GM21528 (cell line): ENCODE results near the gene FAM184A.

Source experiments
- ATAC-seq: cut with Tn5 transposase; IDR thresholded peaks from one replicate; pipeline ENCODE4 v1.9.1; 2021; ENCODE audit warnings: mild to moderate bottlenecking, moderate library complexity; ENCODE audit not compliant: unreplicated experiment, low FRiP score

FAM184A gene

DNA sequence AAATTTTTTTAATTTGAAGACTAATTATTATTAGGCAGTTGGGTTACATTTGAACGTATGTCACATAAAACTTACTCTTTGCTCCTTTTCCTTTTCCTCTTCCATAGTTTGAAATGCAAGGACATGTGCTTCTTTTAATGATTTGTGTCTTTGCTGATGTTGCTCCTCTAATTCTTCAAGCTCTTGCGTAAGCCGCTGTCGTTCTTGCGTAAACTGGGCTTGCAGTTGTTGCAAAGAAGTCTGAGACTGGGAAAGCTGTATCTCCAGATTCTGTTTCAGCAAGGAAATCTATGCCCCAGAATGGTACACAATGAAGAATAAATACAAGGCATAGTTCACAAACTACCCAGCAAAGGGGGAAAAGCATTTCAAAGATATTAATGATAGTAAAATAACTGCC lies 98.4 kb downstream of the FAM184A start:
- no peak for ATAC-seq

DNA sequence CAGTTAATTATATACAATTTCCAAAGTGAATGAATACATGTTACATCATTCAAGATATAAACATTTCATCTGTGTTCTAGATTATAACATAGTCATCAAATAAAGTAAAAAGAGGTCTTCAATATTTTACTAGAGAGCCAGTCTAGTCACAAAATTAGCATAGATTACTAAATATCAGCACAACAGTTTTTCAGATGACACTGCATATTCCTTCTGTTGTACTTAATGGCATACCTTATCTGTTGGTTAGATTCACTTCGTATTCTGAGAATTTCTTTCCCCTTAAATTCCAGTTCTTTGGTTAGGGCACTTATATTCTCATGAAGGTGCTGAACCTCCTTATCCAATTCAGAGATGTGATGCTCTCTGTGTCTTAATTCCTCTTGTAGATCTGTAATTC lies 103.7 kb downstream of the FAM184A start:
- ATAC-seq = no peak

DNA sequence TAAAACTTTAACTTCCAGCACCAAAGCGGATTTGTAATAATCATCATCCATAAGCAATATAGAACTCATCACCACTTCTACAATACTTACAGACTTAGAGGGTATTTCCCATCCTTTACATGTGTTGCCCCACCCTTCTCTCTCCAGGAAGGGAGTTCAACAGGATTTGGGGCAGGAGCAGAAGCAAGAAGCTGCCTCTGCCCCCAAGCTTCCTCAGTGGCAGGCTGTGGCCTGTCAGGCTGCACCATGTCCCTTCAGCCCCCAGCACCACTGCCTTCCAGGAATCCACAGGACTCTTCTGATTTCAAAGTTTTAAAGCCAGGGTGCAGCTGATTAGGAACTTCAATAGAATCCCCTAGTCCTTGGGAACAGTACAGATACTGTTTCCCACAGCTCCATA lies 106.8 kb downstream of the FAM184A start:
- ATAC-seq = no peak

DNA sequence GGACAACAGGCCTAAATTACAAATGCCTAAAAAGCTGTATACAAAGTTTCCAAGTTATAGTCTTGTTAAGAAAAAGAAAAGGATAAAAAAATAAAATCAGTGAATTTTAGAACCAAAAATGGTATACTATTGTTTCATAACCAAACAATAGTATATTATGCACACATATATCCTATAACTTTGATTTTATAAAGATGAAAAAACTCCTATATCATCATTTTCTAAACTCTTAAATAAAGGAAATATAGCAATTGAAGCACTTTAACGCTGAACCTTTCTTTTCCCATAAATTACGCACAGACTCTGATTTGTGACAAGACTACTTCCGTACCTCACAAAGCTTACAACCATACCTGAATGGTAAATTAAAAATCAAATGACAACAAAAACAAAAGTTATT lies 107.6 kb downstream of the FAM184A start:
- ATAC-seq = no peak

DNA sequence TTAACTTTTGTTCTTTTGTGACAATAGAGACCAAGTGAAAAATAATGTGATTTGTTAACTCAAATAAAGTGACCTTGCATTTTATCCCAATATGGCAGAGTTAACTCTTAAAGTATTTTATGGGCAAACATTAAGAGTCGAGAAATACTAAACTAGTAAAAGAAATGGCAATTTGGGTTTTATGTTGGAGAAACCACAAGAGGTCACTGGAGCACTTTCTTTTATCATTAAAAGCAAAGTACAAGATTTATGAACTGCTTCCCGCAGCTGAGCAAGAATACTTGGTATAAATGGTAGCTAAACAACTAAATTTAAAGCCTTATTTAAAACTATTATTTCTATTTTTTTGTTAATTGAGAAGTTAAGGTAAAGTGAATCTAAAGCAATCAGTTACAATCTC lies 110.0 kb downstream of the FAM184A start:
- ATAC-seq = no peak

DNA sequence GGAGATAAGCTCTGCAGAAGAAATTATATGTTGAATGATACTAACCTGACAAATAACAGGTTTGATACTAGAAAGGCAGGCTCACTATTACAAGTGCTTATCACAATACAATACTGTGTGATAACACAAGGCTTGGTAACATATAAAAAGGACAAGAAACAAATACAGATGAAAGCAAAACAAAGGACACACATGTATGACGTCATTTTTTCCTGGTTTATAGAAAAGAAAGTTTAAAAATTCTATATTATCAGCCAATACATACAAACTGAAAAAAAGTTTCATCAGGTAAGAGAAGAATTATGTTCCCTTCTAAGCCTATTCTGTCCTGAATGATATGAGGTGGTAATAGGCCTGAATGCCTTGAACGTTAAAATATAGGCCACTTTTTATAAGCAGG lies 111.2 kb downstream of the FAM184A start:
- ATAC-seq = no peak

DNA sequence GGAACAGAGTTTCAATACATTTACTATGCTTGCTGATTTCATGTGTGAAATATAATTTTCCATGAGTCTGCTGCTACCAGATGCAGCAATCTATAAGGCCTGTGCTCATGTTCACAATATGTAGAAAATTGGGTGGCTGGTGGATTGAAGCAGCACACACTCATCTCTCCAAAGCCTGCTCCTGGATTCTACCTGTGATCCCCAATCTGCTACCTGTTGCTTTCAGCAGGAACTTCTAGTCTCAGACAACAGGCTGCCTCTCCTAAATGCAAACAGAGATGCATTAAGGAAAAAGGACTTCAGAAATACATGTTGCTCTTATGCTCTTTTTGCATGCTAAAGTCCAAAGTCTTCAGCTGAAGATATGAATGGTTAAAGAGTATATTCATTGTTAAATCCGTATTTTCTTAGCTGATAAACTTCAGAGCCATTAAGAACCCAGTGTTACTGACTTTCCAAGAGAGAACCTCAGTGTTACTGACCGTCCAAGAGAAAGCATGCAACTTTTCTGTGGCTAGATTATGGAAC lies 112.6 kb downstream of the FAM184A start:
- ATAC-seq = no peak

DNA sequence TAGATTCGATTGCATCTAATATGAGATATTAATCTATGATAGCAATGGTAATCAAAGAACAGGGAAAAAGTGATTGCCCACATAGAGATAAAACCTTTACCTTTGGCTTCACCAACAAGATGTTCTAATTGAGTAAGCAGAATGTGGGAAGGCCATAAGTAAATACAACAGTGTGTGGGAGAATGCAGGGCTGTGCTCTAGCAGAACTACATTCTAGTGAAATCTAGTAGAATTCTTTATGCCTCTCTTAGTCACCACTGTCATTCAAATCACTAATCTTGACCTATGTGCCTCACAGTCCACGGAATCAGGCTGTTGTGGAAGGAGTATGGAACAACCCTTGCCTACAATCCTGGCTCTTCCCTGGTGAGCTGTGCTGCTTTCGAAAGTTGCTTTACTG lies 113.1 kb downstream of the FAM184A start:
- ATAC-seq = no peak

DNA sequence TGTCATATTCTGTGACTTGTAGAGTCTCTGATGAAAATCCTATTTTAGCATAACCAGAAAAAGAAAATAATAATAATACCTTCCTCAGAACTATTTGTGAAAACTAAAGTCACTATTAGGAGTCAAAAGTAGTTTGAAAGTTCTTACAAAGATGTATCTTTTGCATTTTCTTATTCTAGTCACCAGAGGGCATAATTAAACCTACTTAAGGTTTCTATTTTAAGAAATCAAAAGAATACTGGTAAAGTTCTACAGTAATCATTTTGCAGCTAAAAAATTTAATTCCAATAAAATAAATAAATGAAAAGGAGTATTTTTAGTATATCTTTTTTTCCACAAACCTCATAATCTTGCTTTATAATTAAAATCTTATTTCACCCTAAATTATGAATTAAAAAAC lies 115.5 kb downstream of the FAM184A start:
- no peak for ATAC-seq

DNA sequence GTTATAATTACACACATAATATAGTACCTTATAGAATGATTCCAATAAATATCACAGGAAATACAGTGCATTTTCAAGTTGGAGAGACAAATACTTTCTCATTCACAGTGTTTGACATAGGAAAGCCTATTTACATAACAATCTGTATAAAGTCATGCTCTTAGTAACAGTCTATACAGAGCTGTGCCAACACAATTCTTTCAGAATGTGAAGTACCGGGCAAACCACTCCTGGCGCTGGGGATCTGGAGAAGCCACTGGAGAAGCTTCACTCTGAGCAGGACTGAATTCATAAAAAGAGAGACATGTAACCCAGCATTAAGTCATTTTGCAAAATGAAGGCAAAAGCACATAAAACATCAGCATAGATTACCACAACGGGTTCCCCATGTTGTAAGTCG lies 118.6 kb downstream of the FAM184A start:
- ATAC-seq = no peak

DNA sequence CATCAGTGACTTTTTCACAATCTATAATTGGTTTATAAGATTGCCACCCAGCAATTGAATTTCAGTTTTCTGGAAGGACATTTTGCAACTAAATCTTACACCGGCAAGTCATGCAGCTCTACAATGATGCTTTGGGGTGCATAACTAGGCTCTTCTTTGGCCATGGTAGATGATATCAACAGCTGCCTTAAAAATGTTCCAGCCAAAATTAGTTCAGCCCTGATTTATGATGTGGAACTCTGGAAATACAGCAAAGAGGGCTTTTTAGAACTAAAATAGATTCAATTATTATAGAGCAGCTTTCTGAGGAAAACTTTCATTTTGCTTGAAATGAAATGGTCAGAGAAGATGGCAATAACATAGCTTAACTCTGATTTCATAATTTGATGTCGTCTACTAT lies 125.1 kb downstream of the FAM184A start:
- ATAC-seq = no peak

DNA sequence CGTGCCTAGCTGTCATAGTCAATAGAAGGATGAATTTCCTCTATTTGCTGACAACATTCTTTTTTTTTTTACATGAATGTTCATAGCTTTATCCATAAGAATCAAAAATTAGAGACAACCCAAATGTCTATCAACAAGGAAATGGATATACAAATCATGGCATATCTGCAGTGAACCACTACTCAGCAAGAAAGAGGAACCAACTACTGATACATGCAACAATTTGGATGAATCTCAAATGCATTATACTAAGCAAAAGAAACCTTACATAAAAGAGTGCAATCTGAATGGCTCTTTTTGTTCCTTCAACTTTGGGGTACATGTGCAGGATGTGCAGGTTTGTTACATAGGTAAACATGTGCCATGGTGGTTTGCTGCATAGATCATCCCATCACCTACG lies 125.8 kb downstream of the FAM184A start:
- no peak for ATAC-seq

DNA sequence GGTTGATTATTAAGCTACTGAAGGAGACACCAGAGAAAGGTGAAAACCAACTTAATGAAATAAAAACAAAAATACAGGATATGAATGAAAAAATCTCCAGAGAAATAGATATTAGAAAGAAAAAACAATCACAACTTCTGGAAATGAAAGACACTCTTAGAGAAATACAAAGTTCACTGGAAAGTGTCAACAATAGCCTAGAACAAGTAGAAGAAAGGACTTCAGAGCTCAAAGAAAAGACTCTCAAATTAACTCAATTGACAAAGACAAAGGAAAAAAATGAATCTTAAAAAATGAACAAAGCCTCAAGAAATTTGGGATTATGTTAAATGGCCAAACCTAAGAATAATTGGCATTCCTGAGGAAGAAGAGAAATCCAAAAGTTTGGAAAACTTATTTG lies 133.2 kb downstream of the FAM184A start:
- ATAC-seq = no peak

DNA sequence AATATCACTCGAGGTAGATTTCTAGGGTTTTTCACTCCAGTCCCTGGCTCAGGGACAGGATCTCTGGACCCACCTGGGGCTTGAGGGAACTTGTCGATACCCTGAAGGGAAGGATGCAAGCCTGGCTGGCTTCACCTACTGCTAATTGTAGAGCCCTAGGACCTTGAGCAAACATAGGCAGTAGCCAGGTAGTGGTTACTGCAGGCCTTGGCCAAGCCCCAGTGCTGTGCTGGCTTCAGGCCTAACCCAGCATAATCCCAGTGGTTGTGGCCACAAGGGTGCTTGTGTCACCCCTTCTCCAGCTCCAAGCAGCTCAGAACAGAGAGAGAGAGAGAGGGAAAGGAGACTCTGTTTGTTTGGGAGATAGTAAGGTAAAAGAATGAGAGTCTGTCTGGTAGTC lies 137.7 kb downstream of the FAM184A start:
- no peak for ATAC-seq

DNA sequence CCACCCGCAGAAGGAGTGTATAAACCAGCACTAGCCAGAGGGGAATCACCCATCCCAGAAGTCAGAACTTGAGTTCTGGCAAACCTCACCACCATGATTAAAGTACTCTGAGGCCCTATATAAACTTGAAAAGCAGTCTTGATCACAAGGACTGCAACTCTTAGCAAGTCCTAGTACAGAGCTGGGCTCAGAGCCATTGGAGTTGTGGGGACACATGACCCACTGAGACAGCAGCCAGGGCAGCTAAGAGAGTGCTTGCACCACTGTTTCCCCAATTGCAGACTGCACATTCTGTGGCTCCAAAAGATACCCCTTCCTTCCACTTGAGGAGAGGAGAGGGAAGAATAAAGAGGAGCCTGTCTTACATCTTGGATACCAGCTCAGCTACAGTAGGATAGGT lies 138.8 kb downstream of the FAM184A start:
- no peak for ATAC-seq

DNA sequence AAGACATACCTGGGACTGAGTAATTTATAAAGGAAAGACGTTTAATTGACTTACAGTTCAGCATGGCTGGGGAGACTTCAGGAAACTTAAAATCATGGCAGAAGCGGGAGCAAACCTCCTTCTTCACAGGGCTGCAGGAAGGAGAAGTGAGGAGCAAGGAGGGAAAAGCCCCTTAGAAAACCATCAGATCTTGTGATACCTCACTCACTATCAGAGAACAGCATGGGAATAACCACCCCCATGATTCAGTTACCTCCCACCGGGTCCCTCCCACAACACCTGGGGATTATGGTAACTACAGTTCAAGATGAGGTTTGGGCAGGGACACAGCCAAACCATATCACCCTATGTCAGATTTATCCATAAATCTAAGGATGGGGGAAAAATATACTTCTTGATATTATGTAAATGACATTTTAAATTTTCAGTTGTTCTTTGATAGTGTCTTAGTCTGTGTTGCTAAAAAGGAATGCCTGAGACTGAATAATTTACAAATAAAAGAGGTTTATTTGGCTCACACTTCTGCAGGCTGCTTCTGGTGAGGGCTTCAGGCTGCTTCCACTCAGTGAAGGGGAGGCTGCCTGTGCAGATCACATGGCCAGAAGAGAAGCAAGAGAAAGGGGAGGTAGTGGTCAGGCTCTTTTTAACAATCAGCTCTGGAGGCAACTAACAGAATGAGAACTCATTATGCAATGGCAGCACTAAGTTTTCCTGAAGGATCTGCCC lies 142.3 kb downstream of the FAM184A start:
- ATAC-seq = no peak

DNA sequence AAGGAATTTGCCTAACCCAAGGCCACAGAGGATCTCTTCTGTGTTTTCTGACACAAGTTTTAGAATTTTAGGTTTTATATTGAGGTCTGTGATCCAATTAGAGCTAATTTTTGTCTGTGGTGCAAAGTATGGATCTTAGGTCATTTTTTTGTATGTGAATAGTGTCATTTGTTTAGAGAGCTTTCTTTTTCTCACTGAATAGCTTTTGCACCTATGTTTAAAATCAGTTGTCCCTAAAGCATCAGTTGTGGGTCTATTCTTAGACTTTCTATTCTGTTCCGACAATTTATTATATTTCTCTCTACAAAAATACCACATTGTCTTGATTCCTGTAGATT lies 143.2 kb downstream of the FAM184A start:
- ATAC-seq = peak; percentile 12

DNA sequence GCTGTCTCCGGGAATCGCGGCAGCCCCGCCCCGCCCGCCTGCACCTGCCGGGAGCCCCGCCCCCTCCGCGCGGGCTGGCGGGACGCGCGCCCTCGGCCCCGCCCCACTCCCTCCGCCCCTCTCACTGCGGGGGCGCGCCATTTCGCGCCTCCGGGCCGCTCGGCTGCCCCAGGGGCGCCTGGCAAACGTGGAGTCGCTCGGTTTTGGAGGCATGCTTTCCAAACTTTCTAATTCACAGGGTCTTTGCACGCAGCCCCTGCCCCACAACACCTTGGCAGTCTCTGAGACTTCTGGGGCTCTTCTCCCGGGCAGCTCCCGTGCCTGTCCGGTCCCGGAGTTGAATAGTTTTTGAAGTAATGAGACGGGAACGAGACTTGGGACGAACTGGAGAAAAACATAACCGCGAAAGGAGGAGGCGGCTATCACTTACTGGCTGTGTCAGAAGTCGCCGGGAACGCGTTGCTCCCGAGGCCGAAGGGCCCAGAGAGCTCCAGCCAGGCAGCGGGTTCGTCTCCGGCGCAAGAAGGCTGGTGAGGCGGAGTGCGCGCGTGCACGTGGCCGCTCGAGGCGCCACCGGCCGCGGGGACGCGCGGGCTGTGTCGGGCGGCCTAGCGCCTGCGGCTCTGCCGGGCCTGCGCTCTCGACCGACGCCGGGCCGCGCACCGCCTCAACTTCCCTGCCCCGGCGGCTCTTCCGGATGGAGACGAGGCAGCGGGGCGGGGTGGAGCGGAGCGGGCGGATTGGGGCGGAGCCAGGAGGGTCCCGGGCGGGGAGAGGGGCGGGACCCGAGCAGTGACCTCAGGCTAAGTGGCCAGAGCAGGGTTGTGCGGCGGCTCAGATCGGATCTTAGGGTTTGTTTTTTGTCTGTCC lies 143.8 kb downstream of the FAM184A start, which contains the start of gene MCM9:
Gene MCM9 (minus strand): TSS at position 699 of the 870 bp plus-strand sequence. CDS start 3,436 bp downstream, outside the sequence.
- ATAC-seq = peak; percentile 96

DNA sequence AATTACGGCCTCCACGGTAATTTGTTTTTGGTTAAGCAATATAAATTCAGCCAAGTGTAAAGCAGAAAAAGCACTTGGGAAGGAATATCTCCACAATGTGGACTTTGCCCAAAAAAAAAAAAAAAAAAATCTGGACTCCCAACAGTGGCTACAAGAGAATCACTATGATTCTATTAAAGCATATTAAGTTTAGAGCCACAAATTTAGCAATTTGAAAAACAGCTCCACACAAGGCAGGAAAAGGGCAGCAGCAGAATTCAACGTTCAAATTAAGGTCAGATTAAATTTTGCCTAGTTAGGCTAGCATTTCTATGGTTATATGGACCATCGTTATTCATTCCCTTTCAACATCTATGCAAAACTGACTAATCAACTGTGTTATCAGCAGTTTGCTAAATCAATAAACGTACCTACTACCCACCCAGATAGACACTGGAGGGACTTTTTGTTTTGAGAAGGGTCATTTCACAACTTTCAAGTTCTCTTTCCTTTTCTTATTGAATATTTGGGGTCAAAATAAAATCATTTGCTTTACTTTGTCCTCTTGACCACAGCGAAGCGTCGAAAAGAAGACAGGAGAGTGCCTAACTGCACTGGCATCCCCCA lies 144.5 kb downstream of the FAM184A start:
- ATAC-seq = peak; percentile 1

DNA sequence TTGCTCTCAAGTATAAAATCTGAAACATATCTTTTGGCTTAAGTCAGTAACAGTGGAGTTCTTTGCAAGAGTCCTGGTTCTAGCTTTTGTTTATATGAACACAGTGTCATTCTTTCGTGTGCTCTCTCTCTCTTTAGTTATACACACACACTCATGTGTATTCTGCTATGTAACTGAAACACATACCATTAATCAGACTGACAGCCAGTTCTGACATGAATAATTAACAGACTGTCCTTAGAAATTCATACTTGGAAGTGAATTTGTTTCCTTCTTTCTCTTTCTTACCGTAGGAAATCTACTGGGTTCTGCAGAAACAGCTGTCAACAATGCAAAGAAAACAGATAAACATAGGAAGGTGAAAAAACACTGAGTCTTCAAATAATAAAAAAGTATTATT lies 146.0 kb downstream of the FAM184A start:
- no peak for ATAC-seq

DNA sequence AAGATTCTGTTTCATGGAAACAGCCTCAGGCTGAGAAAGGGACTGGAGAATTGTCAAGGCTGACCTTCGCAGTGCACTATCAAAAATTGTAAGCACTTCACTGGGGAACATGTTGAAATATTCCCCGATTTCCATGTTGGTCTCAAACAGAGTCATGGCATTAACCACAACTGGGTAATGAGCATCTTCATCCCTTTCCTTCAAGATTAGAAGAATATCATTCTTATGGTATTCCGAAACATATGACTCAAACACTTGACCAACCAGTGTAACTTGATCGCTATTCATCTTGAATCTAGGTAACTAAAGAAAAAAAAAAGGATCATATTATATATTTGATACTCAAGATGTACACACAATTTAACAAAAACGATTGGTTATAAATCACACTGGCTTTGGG lies 147.0 kb downstream of the FAM184A start:
- ATAC-seq = no peak
